AG09319 (cell line): ENCODE results near the gene ZNF219.

Experiments used
- DNase-seq: peaks from one replicate; pipeline ENCODE4 v3.0.0-alpha.2; 2010; ENCODE audit warnings: low read depth; ENCODE audit errors: extremely low read depth
- TF ChIP-seq, protein P1 (sequence below): IDR thresholded peaks from 2 replicates; pipeline ENCODE4 v1.5.1; 2011; ENCODE audit warnings: low read depth, mild to moderate bottlenecking, inconsistent platforms, low read length, moderate library complexity

The ZNF219 gene

DNA sequence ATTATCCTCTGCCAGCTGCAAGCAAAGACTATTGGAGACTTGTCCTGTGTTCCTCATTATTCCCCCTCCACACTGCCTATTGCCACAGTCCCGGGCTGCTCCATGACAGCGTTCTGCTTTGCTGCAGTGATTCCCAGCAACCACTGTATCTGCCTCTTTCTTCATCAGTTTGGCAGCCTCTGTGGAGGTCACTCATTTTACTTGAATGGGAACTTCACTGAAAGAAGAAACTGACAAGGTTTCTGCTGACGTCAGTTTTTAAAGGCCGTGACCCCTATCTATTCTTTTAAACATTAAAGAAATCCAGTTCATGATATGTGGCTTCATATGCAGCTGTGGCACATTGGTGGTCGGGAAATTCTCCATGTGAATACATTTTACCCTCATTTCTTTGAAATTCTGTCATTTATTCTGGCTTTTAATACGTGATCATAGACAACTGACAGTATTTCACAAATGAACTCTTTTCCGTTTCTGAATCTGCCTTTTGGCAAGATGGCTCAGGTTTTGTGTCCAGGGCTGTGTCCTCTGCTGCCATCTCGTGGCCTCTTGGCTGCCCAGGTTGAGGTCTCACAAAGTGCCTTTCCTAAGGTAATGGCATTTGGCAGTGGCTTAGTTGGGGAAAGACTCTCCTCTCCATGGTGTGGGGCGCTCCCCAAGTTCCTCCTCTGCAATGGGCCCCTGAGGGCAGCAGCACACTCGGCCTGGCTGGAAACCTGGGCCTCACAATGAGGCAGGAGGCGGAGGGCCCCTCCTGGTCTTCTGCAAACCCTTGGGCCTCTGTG is 8.2 kb upstream of the ZNF219 start:
- DNase-seq, result no peak
- TF ChIP-seq, protein P1, sequence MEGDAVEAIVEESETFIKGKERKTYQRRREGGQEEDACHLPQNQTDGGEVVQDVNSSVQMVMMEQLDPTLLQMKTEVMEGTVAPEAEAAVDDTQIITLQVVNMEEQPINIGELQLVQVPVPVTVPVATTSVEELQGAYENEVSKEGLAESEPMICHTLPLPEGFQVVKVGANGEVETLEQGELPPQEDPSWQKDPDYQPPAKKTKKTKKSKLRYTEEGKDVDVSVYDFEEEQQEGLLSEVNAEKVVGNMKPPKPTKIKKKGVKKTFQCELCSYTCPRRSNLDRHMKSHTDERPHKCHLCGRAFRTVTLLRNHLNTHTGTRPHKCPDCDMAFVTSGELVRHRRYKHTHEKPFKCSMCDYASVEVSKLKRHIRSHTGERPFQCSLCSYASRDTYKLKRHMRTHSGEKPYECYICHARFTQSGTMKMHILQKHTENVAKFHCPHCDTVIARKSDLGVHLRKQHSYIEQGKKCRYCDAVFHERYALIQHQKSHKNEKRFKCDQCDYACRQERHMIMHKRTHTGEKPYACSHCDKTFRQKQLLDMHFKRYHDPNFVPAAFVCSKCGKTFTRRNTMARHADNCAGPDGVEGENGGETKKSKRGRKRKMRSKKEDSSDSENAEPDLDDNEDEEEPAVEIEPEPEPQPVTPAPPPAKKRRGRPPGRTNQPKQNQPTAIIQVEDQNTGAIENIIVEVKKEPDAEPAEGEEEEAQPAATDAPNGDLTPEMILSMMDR, result peak; percentile 99

DNA sequence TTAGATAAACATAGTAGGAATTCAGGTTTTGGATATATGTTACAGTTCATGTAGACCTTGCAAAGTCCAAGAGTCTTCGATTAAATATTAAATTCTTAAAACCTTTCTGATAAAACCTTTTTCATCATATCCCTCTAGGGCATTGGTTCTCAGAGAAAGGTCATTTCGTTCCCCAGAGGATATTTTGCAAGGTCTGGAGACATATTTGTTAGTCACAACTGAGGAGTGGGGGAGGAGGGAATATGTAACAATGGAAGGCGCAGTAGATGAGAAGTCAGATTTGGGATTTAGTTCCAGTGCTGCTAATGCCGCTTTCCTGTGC is 7.7 kb upstream of the ZNF219 start:
- no peak for DNase-seq
- TF ChIP-seq, protein P1, result no peak

DNA sequence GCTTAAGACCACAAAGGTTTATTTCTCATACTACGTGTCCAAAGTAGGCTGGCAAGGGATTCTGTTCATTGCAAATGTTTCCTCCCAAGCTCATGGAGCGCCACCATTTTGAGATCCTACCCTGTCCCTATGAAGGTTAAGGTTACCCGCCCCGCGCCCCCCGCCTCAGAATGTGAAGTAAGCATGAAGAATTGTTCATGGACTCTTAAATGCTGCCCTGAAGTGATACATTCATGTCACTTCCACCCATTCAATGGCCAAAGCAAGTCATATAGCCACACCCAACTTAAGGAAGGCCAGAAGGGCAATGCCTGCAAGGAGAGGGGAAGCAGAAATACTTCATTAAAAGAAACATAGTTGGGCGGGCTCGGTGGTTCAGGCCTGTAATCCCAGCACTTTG is 6.6 kb upstream of the ZNF219 start:
- TF ChIP-seq, protein P1, result no peak
- no peak for DNase-seq

DNA sequence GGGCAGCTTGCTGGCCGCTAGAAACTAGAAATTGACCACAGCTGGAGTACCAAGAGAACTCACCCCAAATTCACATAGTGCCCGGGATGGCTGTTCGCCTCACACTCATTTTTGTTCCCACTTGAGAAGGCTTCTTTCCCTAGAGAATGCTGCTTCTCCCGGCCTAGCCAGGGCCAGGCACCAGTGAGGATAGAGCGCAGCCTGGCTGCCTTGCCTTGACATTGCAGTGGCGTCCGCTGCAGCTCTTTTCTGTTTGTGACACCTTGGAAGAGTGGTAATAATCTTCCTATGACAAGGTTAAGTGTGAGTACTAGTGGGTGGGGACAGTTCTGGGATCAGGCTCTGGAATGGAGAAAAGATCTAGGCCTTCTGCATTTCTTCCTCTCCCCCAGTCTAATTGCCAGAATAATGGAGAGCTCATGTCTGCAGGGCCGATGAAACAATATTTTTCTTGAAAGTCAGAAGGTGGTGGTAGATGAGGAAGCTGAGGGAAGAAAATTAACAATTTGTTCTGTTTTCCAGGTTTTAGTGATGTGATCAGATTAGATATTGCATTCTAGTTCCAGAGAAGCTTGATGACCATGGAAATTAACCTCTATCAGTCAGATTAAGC is 6.1 kb upstream of the ZNF219 start:
- no peak for DNase-seq
- TF ChIP-seq, protein P1, result no peak; the same call in none of the 2 replicates

DNA sequence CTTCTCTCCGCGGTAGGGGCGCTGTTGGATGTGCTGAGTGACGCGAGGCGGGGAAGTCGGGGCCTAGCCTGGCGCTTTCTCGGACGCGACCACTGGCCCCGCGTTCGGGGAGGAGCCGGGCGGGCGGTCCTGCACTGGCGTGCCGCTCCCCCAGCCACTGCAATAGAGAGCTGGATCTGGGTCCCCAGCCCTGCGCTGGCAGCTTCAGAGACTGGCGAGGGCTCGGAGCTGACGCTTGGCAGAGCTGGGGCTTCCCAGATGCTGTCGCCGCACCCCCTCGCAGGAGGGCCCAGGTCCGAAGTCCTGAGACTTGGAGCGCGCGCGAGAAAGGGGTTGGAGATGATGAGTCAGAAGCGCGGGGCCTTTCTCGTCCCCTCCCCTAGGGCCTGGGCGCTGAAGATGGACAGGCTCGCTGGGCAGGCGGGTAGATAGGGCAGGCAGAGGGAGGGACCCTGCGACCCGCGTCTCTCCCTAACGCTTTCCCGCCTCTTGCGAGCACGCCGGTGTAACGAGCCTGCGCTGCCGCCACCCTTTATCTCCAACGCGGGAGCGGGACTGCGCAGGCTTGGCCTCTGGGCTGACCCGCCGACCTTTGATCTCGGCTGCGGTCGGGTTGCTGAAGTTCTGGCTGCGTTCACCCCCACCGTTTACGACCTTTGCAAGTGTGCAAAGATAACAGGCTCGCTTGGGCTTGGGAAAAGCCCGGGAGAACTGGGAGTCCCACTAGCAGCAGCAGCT is 5.4 kb upstream of the ZNF219 start:
- DNase-seq, result peak; percentile 86
- TF ChIP-seq, protein P1, result peak; percentile 76

DNA sequence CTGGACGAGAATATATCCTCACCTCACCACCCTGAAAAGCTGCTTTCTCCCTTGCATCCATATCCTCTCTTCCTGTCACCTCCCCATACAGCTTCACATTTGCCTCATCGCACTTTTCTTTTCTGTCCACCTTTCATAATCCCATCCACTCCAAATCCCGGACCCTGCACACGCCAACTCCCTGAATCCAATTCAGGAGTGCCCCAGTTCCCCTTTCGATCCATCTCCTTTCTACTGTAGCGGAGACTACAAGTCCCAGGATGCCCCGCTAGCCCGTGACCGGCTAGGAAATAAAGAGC is 4.9 kb upstream of the ZNF219 start:
- no peak for DNase-seq
- TF ChIP-seq, protein P1, result no peak

DNA sequence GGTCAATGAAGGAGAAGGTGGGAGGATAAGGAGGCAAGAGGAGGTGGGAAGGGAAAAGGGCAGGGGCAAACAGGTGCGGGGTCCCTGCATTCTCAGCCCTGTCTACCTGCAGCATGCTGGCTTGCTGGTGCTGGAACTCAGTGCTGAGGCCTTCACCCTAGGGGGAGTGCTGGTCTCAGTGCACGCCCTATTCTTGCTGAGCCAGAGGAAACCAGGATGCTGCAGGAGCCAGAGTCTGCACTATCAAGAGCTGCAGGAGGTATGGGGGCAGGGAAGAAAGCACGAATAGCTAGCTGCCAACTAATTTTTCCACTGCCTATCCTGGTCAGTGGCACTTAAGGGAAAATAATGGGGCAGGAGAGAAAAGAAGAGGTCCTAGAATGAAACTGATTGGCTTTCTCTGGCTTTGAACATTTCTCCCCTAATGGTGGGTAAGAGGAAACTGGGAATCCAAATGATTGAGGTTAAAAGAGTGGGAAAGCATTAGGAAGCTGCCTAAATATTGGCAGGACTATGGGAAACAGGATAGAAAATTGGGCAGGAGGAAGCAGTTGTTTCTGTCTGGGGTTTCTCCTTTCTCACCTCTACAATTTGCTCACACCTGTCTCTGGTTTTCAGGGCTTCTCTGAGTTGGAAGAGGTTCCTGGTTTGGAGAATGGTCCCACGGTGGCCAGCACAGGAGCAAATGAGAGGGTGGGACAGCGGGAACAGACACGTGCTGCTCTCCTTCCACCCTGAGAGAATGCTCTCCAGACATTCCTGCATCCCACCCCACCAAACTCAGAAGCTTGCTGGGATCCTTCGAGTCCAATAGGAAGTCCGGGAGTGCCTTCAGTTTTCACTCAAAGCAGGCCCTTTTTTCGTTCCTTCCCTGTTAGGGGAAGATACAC is 4.3 kb upstream of the ZNF219 start:
- TF ChIP-seq, protein P1, result no peak
- DNase-seq, result no peak
